HepG2 (cell line): Measurements from ENCODE around the gene NRSN2. TPM values are rescaled to one million over a fixed set of nuclear protein-coding genes. Genes with fewer than 3 reads are reported as not detected.

Experiments used
- AFF4 ChIP-seq: sonication (generic); formaldehyde crosslinking; IDR thresholded peaks from 2 replicates; pipeline ENCODE4 v1.4.0; 2020; ENCODE audit warnings: missing genetic modification reagents
- AGO1 ChIP-seq: fragments of 200-400 bp; formaldehyde crosslinking; IDR thresholded peaks from 2 replicates; pipeline ENCODE4 v1.6.1; 2017; ENCODE audit warnings: mild to moderate bottlenecking, low read depth, low read length, moderate library complexity; ENCODE audit not compliant: poor library complexity, severe bottlenecking
- CHD4 ChIP-seq: fragments of 200-600 bp; sonication (generic); IDR thresholded peaks from 2 replicates; pipeline ENCODE4 v1.7.0; 2017; ENCODE audit warnings: mild to moderate bottlenecking, low read length, borderline replicate concordance
- ELF1 ChIP-seq: sonication (generic); formaldehyde crosslinking; IDR thresholded peaks from 2 replicates; pipeline ENCODE4 v1.4.0; 2020; ENCODE audit warnings: missing genetic modification reagents
- HNF4G ChIP-seq, 2 experiments: sonication (generic) in 1 of 2; formaldehyde crosslinking in 1 of 2; IDR thresholded peaks; 2 replicates each; pipeline versions ENCODE4 v1.4.0 to v1.6.1; 2011 to 2020; ENCODE audit warnings: borderline replicate concordance in 2 of 2, low read depth in 2 of 2, mild to moderate bottlenecking in 2 of 2, low read length in 1 of 2, missing genetic modification reagents in 1 of 2, moderate library complexity in 1 of 2
- ISX ChIP-seq: sonication (generic); formaldehyde crosslinking; conservative IDR thresholded peaks from 2 replicates; pipeline ENCODE4 v1.5.0; 2020; ENCODE audit warnings: missing genetic modification reagents
- KAT8 ChIP-seq: IDR thresholded peaks from 2 replicates; pipeline ENCODE4 v1.6.1; 2016; ENCODE audit warnings: missing genetic modification reagents, missing compliant biosample characterization
- MTF1 ChIP-seq: sonication (generic); formaldehyde crosslinking; IDR thresholded peaks from 2 replicates; pipeline ENCODE4 v1.5.0; 2020; ENCODE audit warnings: missing genetic modification reagents
- RORA ChIP-seq: sonication (generic); formaldehyde crosslinking; IDR thresholded peaks from 2 replicates; pipeline ENCODE4 v1.5.0; 2020; ENCODE audit warnings: mild to moderate bottlenecking, missing genetic modification reagents, moderate library complexity
- SMC3 ChIP-seq: IDR thresholded peaks from 2 replicates; pipeline ENCODE4 v1.6.1; 2011; ENCODE audit warnings: low read length, improper control_type of control experiment
- TFAP4 ChIP-seq: sonication (generic); IDR thresholded peaks from 2 replicates; pipeline ENCODE4 v1.6.1; 2016; ENCODE audit warnings: low read depth, borderline replicate concordance
- THYN1 ChIP-seq: sonication (generic); formaldehyde crosslinking; IDR thresholded peaks from 2 replicates; pipeline ENCODE4 v1.8.1; 2023; ENCODE audit warnings: low read depth, mild to moderate bottlenecking, moderate library complexity, missing genetic modification reagents, borderline replicate concordance
- XBP1 ChIP-seq: sonication (generic); formaldehyde crosslinking; IDR thresholded peaks from 2 replicates; pipeline ENCODE4 v1.5.0; 2020; ENCODE audit warnings: missing genetic modification reagents
- ZBTB14 ChIP-seq: sonication (generic); formaldehyde crosslinking; IDR thresholded peaks from 2 replicates; pipeline ENCODE4 v1.4.0; 2020; ENCODE audit warnings: missing genetic modification reagents
- ZFP41 ChIP-seq: sonication (generic); formaldehyde crosslinking; IDR thresholded peaks from 2 replicates; pipeline ENCODE4 v1.4.0; 2020; ENCODE audit warnings: mild to moderate bottlenecking, missing genetic modification reagents, borderline replicate concordance
- ZFYVE20 ChIP-seq: sonication (generic); formaldehyde crosslinking; IDR thresholded peaks from 2 replicates; pipeline ENCODE4 v1.8.0; 2023; ENCODE audit warnings: low read depth, mild to moderate bottlenecking, moderate library complexity, missing genetic modification reagents, borderline replicate concordance
- ZNF280B ChIP-seq: sonication (generic); formaldehyde crosslinking; IDR thresholded peaks from 2 replicates; pipeline ENCODE4 v1.5.0; 2020; ENCODE audit warnings: missing genetic modification reagents, mild to moderate bottlenecking, borderline replicate concordance
- ZNF737 ChIP-seq: sonication (generic); formaldehyde crosslinking; IDR thresholded peaks from 2 replicates; pipeline ENCODE4 v1.5.0; 2020; ENCODE audit warnings: missing genetic modification reagents, mild to moderate bottlenecking, borderline replicate concordance
- ZNF839 ChIP-seq: sonication (generic); formaldehyde crosslinking; IDR thresholded peaks from 2 replicates; pipeline ENCODE4 v1.4.0; 2020; ENCODE audit warnings: missing genetic modification reagents, mild to moderate bottlenecking, borderline replicate concordance
- polyA plus RNA-seq, 8 experiments: library from polyadenylated mRNA; depleted of rRNA in 3 of 8; stranded (reverse) in 7 of 8; unstranded in 1 of 8; fragments of >200 nt; fragmentation: Illumina TruSeq in 4 of 8; extraction: Trizol in 4 of 8; gene quantifications; 2 replicates each; pipeline versions ENCODE4 v1.2.1 to v1.2.3, GENCODE V29; 2011 to 2016; ENCODE audit warnings: low read depth in 4 of 8, missing spikeins in 1 of 8, mixed read lengths in 1 of 8; ENCODE audit not compliant: insufficient read depth in 1 of 8
- total RNA-seq, 5 experiments: library from RNA; depleted of rRNA; stranded (reverse); fragments of >200 nt; fragmentation: Illumina TruSeq; extraction: Trizol; gene quantifications; 2 replicates each; pipeline ENCODE4 v1.2.3, GENCODE V29; 2016; ENCODE audit warnings: low read depth in 1 of 5

Gene NRSN2
- total and polyA plus RNA-seq, 2 of the 13 experiments (the other 11 are each of a cell fraction or from before 2014, with no cell fraction given) = 32.3 to 49.4 TPM

GRCh38 chr20:297925-298775, 48.8 kb upstream of the NRSN2 start (continued):
- TF ChIP-seq MTF1 (CRISPR knock-in tag) (0 out of 2 replicates have a peak, but pooled peaks have one; percentile 52), AFF4 (CRISPR knock-in tag) (peak; percentile 89; the same call in 1 of the 2 replicates), ZNF839 (CRISPR knock-in tag) (peak; percentile 95; the same call in 1 of the 2 replicates), ISX (CRISPR knock-in tag) (0 out of 2 replicates have a peak, but pooled peaks have one; percentile 15), SMC3 (no peak; the same call in 1 of the 2 replicates), ZFP41 (CRISPR knock-in tag) (peak; percentile 83; the same call in 1 of the 2 replicates), ELF1 (peak; percentile 35; the same call in 1 of the 2 replicates), HNF4G (IDR thresholded peaks at IDR 0.05; ENCODE audit: borderline replicate concordance, low read depth, low read length) (0 out of 2 replicates have a peak, but pooled peaks have one; percentile 2), HNF4G (CRISPR knock-in tag; IDR thresholded peaks at IDR 0.05; ENCODE audit: borderline replicate concordance, low read depth) (no peak; the same call in 1 of the 2 replicates), RORA (CRISPR knock-in tag) (no peak), CHD4 (no peak), THYN1 (CRISPR knock-in tag) (0 out of 2 replicates have a peak, but pooled peaks have one; percentile 92), ZBTB14 (CRISPR knock-in tag) (0 out of 2 replicates have a peak, but pooled peaks have one; percentile 25), KAT8 (CRISPR knock-in tag) (no peak; the same call in 1 of the 2 replicates), ZFYVE20 (0 out of 2 replicates have a peak, but pooled peaks have one; percentile 76), XBP1 (CRISPR knock-in tag) (no peak), TFAP4 (peak; percentile 66; the same call in 1 of the 2 replicates), ZNF280B (no peak; the same call in 1 of the 2 replicates), ZNF737 (CRISPR knock-in tag) (0 out of 2 replicates have a peak, but pooled peaks have one; percentile 30), AGO1 (peak; percentile 42)
